ENCODE data around the gene GALNT13.

The GALNT13 gene

DNA sequence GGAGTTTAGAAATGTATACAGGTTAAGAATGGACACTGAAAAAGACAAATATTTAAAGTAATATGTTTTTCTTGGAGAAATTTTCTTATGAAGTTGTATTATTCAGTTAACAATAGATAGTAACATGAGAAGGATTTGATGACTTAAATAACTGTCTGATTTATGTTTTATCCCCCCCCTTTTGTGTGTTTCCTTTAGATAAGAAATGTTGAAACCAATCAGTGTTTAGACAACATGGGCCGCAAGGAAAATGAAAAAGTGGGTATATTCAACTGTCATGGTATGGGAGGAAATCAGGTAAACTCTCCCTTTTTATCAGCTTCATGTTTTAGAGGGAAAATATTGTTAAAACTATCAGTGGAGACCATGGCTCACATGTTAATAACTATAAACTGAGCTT, 537.1 kb downstream of the GALNT13 start:
- TF ChIP-seq, protein P1, sequence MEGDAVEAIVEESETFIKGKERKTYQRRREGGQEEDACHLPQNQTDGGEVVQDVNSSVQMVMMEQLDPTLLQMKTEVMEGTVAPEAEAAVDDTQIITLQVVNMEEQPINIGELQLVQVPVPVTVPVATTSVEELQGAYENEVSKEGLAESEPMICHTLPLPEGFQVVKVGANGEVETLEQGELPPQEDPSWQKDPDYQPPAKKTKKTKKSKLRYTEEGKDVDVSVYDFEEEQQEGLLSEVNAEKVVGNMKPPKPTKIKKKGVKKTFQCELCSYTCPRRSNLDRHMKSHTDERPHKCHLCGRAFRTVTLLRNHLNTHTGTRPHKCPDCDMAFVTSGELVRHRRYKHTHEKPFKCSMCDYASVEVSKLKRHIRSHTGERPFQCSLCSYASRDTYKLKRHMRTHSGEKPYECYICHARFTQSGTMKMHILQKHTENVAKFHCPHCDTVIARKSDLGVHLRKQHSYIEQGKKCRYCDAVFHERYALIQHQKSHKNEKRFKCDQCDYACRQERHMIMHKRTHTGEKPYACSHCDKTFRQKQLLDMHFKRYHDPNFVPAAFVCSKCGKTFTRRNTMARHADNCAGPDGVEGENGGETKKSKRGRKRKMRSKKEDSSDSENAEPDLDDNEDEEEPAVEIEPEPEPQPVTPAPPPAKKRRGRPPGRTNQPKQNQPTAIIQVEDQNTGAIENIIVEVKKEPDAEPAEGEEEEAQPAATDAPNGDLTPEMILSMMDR (IDR thresholded peaks at IDR 0.05; ENCODE audit: extremely low read depth, missing control alignments) = no peak
- no peak for DNase-seq (ENCODE audit: low spot score)

GRCh38 chr2:154422251-154422650, 550.5 kb downstream of the GALNT13 start:
- TF ChIP-seq, protein P1 (IDR thresholded peaks at IDR 0.05; ENCODE audit: extremely low read depth, missing control alignments) = no peak
- no peak for DNase-seq (ENCODE audit: low spot score)

- TF ChIP-seq, protein P1 (IDR thresholded peaks at IDR 0.05; ENCODE audit: extremely low read depth, missing control alignments) = no peak
- no peak for DNase-seq (ENCODE audit: low spot score)
Measured at GRCh38 chr2:154425994-154426393, 554.3 kb downstream of the GALNT13 start.

DNA sequence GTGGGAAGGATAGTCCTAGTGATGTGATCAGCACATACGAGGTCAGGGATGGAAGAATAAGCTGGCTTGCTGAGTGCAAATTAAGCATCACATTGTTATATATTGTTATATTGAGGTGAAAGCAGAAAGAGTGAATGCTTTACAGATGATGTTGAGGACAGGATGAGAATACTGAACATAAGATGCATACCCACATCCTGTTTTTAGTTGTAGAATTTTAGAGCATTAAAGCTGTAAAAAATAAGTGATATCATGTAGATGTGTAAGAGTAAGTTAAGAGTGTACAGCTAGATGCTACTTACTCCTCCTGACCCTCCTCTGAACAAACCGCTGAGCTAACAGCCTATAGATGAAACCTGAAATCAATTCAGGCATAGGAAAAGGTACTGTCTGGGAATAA, 555.7 kb downstream of the GALNT13 start:
- DNase-seq (ENCODE audit: low spot score) = no peak
- TF ChIP-seq, protein P1 (IDR thresholded peaks at IDR 0.05; ENCODE audit: extremely low read depth, missing control alignments) = no peak

DNA sequence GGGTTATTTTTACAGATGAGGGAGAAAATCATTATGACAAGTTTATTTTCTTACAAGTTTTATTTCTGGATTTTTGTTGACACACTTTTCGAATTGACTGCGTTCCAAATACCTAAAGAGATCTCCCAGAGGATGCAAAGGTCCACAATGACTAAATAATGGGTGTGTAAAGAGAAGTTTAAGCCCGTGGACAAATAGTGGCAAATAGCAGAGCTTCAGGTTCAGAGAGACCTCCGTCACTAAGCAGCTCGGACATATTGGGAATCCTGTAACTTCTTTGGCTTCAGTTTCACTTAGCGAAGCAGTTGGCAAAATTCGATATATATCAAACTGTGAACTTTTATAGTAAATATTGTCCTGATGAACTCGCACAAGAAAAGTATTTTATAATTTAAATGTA, 556.3 kb downstream of the GALNT13 start:
- DNase-seq (ENCODE audit: low spot score) = no peak
- TF ChIP-seq, protein P1 (IDR thresholded peaks at IDR 0.05; ENCODE audit: extremely low read depth, missing control alignments) = no peak

DNA sequence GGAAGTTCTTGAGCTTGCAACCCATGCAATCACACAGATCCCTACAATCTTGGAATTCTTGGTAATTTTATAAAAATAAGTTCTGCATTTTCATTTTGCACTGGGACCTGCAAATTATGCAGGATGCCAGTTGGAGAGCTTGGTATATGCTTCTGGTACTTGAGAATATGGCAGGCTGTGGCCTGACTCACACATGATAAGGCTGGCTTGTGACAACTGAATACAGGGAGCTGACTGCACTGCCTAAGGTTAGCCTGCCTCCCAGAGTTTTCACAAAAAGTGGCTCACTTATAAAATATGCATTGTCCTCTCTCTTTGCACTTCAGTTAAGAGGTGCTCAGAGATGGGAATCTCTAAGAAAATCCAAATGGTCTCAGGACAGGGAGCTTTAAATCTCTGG, 561.3 kb downstream of the GALNT13 start:
- TF ChIP-seq, protein P1 (IDR thresholded peaks at IDR 0.05; ENCODE audit: extremely low read depth, missing control alignments) = no peak
- no peak for DNase-seq (ENCODE audit: low spot score)

DNA sequence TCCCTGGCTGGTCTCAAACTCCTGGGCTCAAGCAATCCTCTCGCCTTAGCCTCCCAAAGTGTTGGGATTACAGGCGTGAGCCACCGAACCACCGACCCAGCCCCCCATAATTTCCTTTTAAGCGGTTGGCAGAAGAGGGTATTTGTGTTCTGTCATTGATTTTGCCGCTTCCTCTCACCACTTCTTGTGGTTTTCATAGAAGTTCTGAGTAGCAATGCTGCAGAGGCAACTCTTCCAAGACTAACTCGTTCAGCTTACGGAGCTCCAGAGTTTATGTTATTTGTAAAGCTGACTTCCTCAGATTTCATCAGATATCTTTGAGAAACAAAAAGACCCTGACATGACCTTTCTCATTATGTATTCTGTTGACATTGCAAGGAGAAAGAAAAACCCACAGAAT, 565.4 kb downstream of the GALNT13 start:
- DNase-seq (ENCODE audit: low spot score) = no peak
- TF ChIP-seq, protein P1 (IDR thresholded peaks at IDR 0.05; ENCODE audit: extremely low read depth, missing control alignments) = no peak
